Measurements from ENCODE around the gene CELSR1. TPM values are rescaled to one million over a fixed set of nuclear protein-coding genes. Genes with fewer than 3 reads are reported as not detected.

The CELSR1 gene
- total RNA-seq, 1 donor from 2014 or later: 0.39 TPM

DNA sequence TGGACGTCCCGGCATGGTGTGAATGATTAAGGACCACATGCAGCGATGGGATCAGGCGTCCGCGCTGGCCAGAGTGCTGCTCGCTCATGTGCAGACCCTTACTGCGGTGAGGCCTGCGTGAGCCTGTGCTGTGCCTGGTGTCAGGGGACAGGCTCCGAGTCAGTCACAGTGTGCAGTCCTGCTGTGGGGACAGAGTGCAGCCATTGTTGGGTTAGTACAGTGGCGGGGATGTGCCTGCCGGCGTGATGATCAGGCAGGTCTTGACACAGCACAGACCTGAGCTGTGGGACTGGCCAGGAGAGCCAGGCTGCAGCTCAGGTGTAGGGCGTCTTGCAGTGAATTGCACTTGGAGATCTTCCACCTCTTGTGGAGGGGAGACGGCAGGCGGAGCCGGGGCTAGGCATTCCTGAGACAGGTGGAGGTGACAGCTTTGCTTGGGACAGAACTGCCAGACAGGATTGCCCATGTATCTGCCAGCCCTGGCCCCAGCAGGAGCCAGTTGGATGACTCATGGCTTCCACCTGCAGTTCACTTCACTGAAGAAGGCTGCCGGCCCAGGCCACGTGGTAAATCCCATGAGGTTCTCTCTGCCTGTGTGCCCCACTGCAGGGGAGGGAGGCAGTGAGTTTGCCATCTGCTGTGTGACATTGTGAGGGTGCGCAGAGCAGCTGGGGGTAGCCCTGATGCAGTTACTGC is 184.6 kb downstream of the CELSR1 start:
- Mint-ChIP-seq H3K9me3 (no peaks in the 10 kb centered on the region), H3K27me3 (ENCODE audit: insufficient read depth) (no peaks in the 10 kb centered on the region), H3K4me1 (ENCODE audit: low read depth) (no peaks in the 10 kb centered on the region), H3K27ac (no peak overlapping the region), H3K36me3 (ENCODE audit: low read depth) (peaks cover 37% of the 10 kb centered on the region), H3K4me3 (no peak overlapping the region)
- intact Hi-C loops (cut with micrococcal nuclease): no loop called here
- no peak for DNase-seq (ENCODE audit: low spot score)

DNA sequence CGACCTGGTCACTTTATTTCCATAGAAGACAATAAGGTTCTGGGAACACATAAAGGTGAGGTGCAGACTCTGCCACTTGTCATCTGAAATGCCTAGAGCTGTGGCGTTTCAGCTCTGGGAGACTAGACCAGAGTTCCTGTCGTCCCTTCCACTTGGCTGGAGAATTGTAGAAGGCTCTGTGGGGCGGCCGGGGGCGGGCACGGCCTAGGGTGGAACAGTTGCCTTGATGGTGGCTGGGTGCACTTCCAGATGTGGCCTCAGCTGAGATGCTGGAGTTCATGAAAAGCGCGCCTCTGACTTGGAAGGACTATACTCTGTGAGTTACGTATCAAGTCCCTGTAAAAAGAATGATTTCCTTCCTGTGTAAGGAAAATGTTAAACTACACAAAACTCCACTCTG is 185.1 kb downstream of the CELSR1 start:
- Mint-ChIP-seq H3K36me3 (ENCODE audit: low read depth) (peaks cover 37% of the 10 kb centered on the region), H3K9me3 (no peaks in the 10 kb centered on the region), H3K27me3 (ENCODE audit: insufficient read depth) (no peaks in the 10 kb centered on the region), H3K4me1 (ENCODE audit: low read depth) (no peaks in the 10 kb centered on the region), H3K4me3 (no peak overlapping the region), H3K27ac (no peak overlapping the region)
- no peak for DNase-seq (ENCODE audit: low spot score)
- intact Hi-C loops (cut with micrococcal nuclease): no loop called here

DNA sequence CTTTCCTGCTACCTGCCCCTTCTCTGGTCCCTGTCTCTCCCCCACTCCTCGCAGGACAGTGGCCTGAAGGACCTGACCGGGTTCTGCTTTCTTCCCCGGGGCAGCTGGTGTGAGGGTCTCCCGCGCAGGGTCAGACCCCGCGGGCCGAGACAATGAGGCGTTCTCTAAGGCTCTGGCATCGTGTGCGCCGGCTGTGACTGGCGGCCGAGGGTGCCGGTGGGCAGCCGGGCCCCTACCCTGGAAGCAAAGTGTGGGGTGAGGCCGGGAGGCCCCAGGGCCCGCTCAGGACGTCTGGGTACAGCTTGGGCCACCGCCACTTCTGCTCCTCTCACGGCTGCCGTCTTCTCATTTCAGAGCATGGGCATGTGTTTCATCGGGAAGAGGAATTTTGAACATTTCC is 185.7 kb downstream of the CELSR1 start:
- peaks cover 37% of the 10 kb centered on the region for H3K36me3 Mint-ChIP-seq (ENCODE audit: low read depth)
- no peaks in the 10 kb centered on the region for H3K4me1 Mint-ChIP-seq (ENCODE audit: low read depth)
- H3K27ac Mint-ChIP-seq: no peak overlapping the region
- no peaks in the 10 kb centered on the region for H3K27me3 Mint-ChIP-seq (ENCODE audit: insufficient read depth)
- no peak for DNase-seq (ENCODE audit: low spot score)
- intact Hi-C loops (cut with micrococcal nuclease): no loop called here
- no peak overlapping the region for H3K4me3 Mint-ChIP-seq
- H3K9me3 Mint-ChIP-seq: no peaks in the 10 kb centered on the region

DNA sequence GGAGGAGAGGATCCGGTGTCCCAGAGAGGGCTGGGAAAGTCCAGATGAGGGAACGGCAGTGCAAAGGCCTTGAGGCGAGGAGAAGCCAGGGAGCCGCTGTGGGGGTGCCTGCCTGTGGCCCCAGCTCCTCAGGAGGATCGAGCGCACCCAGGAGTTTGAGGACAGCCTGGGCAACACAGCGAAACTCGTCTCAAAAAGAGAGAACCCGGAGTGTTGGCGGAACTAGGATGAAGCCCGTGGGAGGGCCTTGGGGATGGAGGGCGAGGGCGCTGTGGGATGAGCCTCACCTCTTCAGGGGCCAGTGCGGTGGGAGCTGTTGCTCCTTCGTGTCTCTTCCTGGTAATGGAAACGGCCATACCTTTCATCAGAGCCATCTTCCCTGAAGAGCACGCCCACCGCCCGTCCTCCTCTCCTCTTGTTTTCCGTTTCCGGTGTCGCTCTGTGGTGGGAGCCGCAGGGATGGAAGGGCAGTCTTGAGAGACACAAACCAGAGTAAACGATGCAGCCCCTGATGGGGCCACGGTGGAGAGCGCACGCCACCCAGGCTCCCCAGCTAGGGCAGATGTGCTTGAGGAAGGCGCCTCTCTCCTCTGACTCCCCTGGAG is 186.2 kb downstream of the CELSR1 start:
- Mint-ChIP-seq H3K4me1 (ENCODE audit: low read depth) (no peaks in the 10 kb centered on the region), H3K36me3 (ENCODE audit: low read depth) (peaks cover 39% of the 10 kb centered on the region), H3K27ac (no peak overlapping the region), H3K4me3 (no peak overlapping the region), H3K27me3 (ENCODE audit: insufficient read depth) (no peaks in the 10 kb centered on the region), H3K9me3 (no peaks in the 10 kb centered on the region)
- intact Hi-C loops (cut with micrococcal nuclease): no loop called here
- DNase-seq (ENCODE audit: low spot score): no peak

DNA sequence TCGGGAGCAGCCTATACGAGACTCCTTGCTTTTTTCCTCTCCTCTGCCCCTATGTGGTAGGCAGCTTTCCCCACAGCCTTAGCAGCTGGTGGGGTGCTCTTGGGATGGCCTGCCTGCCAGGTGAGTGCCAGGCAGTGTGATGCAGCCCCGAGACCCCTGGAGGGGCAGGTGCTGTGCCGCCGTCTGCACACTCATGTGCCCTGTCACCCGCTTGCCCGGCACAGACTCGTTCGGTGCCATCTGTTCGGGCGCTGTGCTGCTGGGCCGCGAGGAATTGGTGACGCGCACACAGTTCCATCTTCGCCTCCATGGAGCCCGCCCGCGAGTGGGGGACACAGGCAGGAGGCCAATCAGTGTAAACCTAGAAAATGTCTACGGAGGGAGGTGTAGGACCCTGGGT is 186.8 kb downstream of the CELSR1 start:
- Mint-ChIP-seq H3K9me3 (no peaks in the 10 kb centered on the region), H3K4me3 (no peak overlapping the region), H3K27me3 (ENCODE audit: insufficient read depth) (no peaks in the 10 kb centered on the region), H3K4me1 (ENCODE audit: low read depth) (no peaks in the 10 kb centered on the region), H3K36me3 (ENCODE audit: low read depth) (peaks cover 43% of the 10 kb centered on the region), H3K27ac (no peak overlapping the region)
- no peak for DNase-seq (ENCODE audit: low spot score)
- intact Hi-C loops (cut with micrococcal nuclease): no loop called here

DNA sequence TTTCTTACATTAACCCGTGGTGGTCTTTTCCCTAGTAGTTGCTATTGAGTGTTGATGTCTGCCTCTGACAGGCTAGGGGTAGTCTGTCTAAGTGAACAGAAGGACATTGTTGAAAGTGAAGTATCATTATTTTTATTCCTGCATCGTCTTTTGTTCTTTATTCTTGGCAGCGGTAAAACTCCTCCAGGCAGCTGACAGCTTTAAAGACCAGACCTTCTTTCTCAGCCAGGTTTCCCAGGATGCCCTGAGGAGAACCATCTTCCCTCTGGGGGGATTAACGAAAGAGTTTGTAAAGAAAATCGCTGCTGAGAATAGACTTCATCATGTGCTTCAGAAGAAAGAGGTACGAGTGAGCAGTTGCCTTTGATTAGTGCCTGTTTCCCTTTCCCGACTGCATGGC is 187.3 kb downstream of the CELSR1 start:
- H3K4me1 Mint-ChIP-seq (ENCODE audit: low read depth): no peaks in the 10 kb centered on the region
- no peak overlapping the region for H3K4me3 Mint-ChIP-seq
- H3K36me3 Mint-ChIP-seq (ENCODE audit: low read depth): peaks cover 43% of the 10 kb centered on the region

DNA sequence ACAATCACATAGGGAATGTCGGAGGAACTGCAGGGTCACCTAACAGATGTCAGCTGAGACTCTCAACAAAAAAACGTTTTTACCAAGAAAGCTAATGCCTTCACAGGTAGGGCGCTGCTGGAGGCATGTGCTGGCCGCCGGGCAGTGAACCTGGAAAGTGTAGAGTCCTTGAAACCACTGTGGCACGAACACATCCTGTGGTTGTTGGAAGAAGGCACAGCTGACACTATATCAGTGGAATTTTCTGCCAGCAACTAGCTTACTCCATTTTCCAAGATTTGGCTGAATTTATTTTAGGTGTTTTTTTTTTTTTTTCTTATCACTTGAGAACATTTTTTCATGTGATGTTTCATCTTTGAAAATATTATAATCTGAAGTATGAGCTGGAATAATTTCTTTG is 187.7 kb downstream of the CELSR1 start:
- H3K27ac Mint-ChIP-seq: no peak overlapping the region
- DNase-seq (ENCODE audit: low spot score): no peak
- no peaks in the 10 kb centered on the region for H3K9me3 Mint-ChIP-seq
- intact Hi-C loops (cut with micrococcal nuclease): no loop called here
- no peaks in the 10 kb centered on the region for H3K27me3 Mint-ChIP-seq (ENCODE audit: insufficient read depth)
- no peak overlapping the region for H3K4me3 Mint-ChIP-seq
- H3K4me1 Mint-ChIP-seq (ENCODE audit: low read depth): no peaks in the 10 kb centered on the region
- peaks cover 44% of the 10 kb centered on the region for H3K36me3 Mint-ChIP-seq (ENCODE audit: low read depth)

More for the DNA sequence above, 187.3 kb downstream of the CELSR1 start:
- intact Hi-C loops (cut with micrococcal nuclease): no loop called here
- DNase-seq (ENCODE audit: low spot score): no peak
- Mint-ChIP-seq H3K27ac (no peak overlapping the region), H3K9me3 (no peaks in the 10 kb centered on the region), H3K27me3 (ENCODE audit: insufficient read depth) (no peaks in the 10 kb centered on the region)

DNA sequence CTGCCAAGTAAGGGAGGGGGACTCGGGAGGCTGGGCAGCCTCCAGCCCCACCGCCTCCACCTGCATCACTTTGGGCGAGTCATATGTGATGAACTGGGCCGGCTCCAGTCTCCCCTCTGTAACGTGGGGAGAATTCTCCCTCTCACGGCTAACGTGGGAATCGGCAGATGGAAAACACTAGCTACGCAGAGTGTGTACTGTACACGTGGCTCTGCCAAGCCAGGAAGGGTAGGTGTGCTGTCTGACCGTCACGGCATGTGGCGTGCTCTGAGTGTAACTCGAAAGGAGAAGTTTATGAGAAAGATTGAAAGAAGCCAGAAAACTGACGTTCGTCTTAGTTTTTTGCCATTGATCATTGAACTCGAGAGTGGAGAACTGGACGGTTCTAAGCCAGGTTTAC is 188.2 kb downstream of the CELSR1 start:
- no peak for DNase-seq (ENCODE audit: low spot score)
- intact Hi-C loops (cut with micrococcal nuclease): no loop called here
- Mint-ChIP-seq H3K4me1 (ENCODE audit: low read depth) (no peaks in the 10 kb centered on the region), H3K27me3 (ENCODE audit: insufficient read depth) (no peaks in the 10 kb centered on the region), H3K27ac (no peak overlapping the region), H3K9me3 (no peaks in the 10 kb centered on the region), H3K4me3 (no peak overlapping the region), H3K36me3 (ENCODE audit: low read depth) (peaks cover 47% of the 10 kb centered on the region)

DNA sequence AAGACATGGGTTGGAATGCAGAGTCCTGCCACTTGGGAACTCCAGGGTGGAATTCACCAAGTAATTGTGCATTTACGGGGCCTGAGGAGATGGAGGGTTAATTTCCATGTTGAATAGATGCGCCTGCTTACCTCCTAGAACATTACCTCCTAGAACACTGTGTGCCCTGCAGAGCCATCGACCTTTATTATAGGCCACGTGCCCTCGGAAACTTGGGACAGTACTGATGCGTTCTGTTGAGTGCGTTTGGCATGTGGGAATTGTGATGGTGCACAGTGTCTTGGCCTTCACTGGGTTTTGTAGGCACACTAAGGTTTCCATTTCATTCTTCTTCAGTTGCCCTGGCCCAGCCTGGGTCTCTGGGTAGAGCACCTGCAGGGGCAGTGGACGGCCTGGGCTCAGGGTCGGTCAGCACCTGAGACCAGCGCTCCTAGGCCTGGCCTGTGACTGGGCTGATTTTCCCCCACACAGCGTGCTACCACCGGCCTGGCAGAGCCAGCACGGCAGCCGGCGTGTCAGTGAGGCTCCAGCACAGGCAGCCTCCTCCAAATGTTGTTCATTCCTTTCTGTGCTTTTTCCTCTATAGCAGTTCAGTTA is 189.2 kb downstream of the CELSR1 start:
- no peak for DNase-seq (ENCODE audit: low spot score)
- Mint-ChIP-seq H3K9me3 (no peaks in the 10 kb centered on the region), H3K36me3 (ENCODE audit: low read depth) (peaks cover 48% of the 10 kb centered on the region), H3K27ac (no peak overlapping the region), H3K4me3 (no peak overlapping the region), H3K4me1 (ENCODE audit: low read depth) (no peaks in the 10 kb centered on the region), H3K27me3 (ENCODE audit: insufficient read depth) (no peaks in the 10 kb centered on the region)
- intact Hi-C loops (cut with micrococcal nuclease): no loop called here

DNA sequence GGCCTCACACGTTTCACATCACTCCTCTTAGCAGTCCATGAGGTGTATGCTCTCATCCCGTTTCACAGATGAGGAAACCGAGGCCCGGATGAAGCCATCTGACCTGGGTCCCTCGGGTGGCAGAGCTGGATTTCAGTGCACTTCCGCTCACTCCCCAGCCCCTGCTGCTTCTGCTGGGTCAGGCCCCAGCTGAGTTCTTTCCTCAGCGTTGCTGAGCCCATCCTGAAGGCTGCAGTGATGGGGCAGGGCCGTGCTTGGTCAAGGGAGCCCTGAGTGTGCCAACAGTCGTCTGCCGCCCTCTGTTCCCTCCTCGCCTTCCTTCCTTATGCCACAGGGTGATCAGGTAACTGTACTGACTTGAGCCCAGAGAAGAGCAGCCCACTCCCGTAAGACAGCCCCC is 189.8 kb downstream of the CELSR1 start:
- no peak for DNase-seq (ENCODE audit: low spot score)
- Mint-ChIP-seq H3K27me3 (ENCODE audit: insufficient read depth) (no peaks in the 10 kb centered on the region), H3K36me3 (ENCODE audit: low read depth) (peaks cover 47% of the 10 kb centered on the region), H3K27ac (no peak overlapping the region), H3K9me3 (no peaks in the 10 kb centered on the region), H3K4me3 (no peak overlapping the region), H3K4me1 (ENCODE audit: low read depth) (no peaks in the 10 kb centered on the region)
- intact Hi-C loops (cut with micrococcal nuclease): no loop called here

DNA sequence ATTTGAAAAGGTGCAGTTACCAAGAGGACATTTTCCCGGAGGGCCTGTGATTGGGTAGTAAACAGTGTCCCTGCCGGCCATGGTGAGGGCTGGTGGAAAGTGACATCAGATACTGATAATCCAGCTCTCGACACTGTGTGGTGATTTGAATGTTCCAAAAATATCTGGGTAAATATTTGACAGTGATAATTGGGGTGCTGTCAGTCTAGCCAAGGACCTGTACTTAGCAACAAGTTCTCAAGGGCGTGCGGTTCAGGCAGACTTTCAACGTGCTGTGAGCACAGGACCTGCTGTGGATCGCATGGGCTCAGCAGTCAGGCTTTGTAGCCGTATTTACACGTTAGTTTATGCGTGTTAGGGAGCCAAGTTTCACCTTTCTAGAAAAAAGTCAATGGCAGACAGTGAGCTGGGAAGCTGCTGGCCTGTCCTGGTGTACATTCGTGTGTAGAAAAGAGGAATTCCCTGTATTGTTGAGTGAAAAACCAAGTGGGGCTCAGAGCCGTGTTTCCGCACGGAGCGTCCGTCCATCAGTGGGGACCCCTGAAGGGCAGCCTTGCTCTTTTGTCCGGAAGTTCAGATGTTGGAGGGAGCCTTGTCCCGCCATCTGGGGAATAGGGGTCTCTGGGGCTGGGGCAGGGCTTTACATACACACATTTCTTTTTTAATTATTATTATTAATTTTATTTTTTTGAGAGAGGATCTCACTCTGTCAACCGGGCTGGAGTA is 190.6 kb downstream of the CELSR1 start:
- Mint-ChIP-seq H3K4me1 (ENCODE audit: low read depth) (no peaks in the 10 kb centered on the region), H3K27ac (no peak overlapping the region), H3K36me3 (ENCODE audit: low read depth) (peaks cover 46% of the 10 kb centered on the region), H3K27me3 (ENCODE audit: insufficient read depth) (no peaks in the 10 kb centered on the region), H3K9me3 (no peaks in the 10 kb centered on the region), H3K4me3 (no peak overlapping the region)
- intact Hi-C loops (cut with micrococcal nuclease): no loop called here
- DNase-seq (ENCODE audit: low spot score): no peak

DNA sequence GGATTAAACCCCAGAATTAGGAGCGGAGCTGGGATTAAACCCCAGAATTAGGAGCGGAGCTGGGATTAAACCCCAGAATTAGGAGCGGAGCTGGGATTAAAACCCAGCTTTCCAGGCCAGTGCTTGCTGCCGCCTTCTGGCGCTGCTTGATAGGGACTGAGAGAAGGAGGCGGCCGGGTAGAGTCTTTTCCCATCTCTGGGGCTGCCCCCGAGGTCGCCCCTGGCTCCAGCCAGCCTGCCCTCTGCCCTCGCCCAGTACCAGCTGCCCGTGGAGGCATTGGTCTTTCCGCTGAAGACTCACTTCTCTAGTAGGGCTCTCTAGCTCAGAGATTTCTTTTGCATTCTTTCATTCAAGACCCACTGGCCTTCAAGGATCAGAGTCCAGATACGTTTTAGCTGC is 196.7 kb downstream of the CELSR1 start:
- no peaks in the 10 kb centered on the region for H3K27me3 Mint-ChIP-seq (ENCODE audit: insufficient read depth)
- no peak overlapping the region for H3K4me3 Mint-ChIP-seq
- H3K27ac Mint-ChIP-seq: no peak overlapping the region
- intact Hi-C loops (cut with micrococcal nuclease): no loop called here
- peaks cover 34% of the 10 kb centered on the region for H3K4me1 Mint-ChIP-seq (ENCODE audit: low read depth)
- no peak for DNase-seq (ENCODE audit: low spot score)
- peaks cover 56% of the 10 kb centered on the region for H3K36me3 Mint-ChIP-seq (ENCODE audit: low read depth)
- no peaks in the 10 kb centered on the region for H3K9me3 Mint-ChIP-seq

DNA sequence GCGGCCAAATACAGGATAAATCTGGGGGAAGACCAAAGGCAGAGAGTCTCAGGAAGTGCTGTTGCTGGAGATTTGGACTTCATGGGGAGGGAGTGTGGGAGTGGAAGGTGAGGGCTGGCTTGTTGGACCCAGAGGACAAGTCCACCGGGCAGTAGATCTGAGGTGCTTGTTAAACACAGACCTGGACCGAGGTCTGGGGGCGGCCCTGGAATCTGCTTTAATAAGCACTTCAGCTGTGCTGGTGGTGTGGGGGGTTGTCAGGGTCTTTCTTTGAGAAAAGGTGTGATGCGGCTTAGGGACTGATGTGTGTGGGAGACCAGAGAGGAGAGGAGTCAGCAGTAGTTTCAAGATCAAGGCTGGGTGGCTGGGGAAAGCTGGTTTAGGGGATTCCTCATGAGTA is 197.5 kb downstream of the CELSR1 start:
- Mint-ChIP-seq H3K27ac (no peak overlapping the region), H3K36me3 (ENCODE audit: low read depth) (peaks cover 54% of the 10 kb centered on the region), H3K4me1 (ENCODE audit: low read depth) (peaks cover 38% of the 10 kb centered on the region), H3K9me3 (no peaks in the 10 kb centered on the region), H3K4me3 (no peak overlapping the region), H3K27me3 (ENCODE audit: insufficient read depth) (no peaks in the 10 kb centered on the region)
- no peak for DNase-seq (ENCODE audit: low spot score)
- intact Hi-C loops (cut with micrococcal nuclease): no loop called here

Data from activated T-helper 1 cell treated with anti-CD3 and anti-CD28 coated beads, Interleukin-12 subunit alpha, Interleukin-12 subunit beta, Interleukin-2, Interleukin-4 antibody, amounts not matched to agents 30 ng/mL and 10 ng/mL and 1 ng/mL, durations not matched to agents 14 hours and 24 hours and 36 hours (primary cell).